ENCODE data around the gene NT5C2.
"Not testable (repeated sequence)": the region's sequence is repeated elsewhere in the genome, so short reads cannot be mapped to it uniquely, and the experiment has no call there.

The NT5C2 gene

GRCh38 chr10:103193107-103193819 is at the start of gene NT5C2:
TSS of gene NT5C2 (minus strand) at chr10:103193272. CDS start at chr10:103174958, 18,314 bp downstream.
- DNase-seq (ENCODE audit: low read depth in 3 of 3), result peak; percentile 61 to 82 (median 67)

- no peak for DNase-seq (ENCODE audit: low read depth in 3 of 3)
Observed at GRCh38 chr10:103241262-103242011, 48.4 kb upstream of the NT5C2 start.

DNA sequence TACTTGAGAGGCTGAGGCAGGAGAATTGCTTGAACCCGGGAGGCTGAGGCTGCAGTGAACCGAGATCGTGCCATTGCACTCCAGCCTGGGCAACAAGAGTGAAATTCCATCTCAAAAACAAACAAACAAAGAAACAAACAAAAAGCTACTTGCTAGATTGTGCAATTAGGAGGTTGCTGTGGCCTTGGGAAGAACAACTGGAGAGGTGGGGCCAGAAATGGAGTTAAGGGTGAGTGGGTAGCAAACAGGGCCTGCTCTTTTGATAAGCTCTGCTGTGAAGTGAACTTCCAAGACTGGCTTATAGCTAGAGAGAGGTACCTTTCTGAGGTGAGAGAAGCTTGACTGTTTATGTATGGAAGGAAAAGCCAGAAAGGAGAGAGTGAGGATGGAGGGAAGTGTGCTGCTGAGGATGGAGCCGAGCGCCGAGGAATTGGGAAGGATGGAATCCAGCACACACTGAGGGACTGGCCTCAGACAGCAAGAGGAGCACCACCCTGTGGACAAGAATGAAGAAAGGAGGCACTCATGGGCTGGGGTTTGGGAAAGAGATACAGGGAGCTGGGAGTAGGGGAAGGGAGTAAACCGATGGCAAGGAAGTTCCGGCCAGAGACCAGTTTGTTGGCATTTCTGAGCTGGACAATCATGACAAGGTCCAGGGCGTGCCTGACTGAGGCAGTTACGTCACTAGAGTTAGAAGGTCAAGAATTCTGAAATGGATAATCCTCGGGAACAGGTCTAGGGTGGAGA is 45.6 kb upstream of the NT5C2 start:
- DNase-seq (ENCODE audit: low read depth in 3 of 3), result no peak

GRCh38 chr10:103235775-103236174 is 42.7 kb upstream of the NT5C2 start:
- DNase-seq (ENCODE audit: low read depth in 3 of 3), result no peak

DNA sequence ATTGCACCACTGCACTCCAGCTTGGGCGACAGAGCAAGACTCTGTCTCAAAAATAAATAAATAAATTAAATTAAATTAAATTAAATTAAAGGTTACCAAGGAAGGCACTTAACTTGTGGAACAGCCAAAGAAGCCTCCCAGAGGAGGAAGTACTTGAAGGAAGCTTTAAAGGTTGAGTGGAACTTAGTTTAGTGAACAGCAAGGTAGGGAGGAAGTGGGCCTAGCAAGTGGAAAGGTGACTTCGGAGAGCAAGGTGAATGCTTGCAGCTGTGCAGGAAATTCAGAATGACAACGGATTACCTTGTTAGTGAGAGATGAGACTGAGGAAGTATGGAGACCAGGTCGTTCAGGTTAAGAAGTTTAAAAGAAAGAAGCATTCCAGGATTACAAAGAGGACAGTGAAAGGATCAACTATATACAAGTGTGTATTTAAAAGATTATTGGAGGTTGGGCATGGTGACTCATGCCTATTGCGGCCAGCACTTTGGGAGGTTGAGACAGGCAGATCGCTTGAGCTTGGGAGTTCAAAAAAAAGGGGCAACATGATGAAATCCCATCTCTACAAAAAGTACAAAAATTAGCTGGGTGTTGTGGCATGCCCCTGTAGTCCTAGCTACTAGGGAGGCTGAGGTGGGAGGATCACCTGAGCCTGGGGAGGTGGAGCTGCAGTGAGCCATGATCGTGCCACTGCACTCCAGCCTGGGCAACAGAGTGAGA is 39.9 kb upstream of the NT5C2 start:
- no peak for DNase-seq (ENCODE audit: low read depth in 3 of 3)

GRCh38 chr10:103232131-103232673 is 39.1 kb upstream of the NT5C2 start:
- DNase-seq (ENCODE audit: low read depth in 3 of 3), result no peak

DNA sequence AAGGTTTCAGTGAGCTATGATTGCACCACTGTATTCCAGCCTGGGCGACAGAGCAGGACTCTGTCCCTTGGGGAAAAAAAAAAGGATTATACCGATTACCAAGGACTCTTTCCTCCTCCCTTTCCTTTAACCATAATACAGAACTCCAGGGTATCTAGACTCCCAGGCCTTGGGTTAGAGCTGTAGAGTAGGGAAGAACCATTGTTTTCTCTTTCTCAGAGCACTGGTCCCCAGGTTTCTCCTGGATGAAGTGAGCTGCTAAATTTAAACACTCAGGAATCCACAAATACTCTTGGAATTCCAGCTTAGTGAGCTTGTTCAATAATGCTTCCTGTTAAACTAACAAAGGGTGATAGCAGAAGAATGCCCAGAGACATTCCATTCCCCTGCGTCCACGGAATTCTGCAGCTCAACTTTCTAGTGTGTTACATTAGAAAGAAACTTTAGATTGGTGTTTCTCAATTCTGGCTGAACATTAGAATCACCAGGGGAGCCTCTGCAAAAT is 38.0 kb upstream of the NT5C2 start:
- no peak for DNase-seq (ENCODE audit: low read depth in 3 of 3)

DNA sequence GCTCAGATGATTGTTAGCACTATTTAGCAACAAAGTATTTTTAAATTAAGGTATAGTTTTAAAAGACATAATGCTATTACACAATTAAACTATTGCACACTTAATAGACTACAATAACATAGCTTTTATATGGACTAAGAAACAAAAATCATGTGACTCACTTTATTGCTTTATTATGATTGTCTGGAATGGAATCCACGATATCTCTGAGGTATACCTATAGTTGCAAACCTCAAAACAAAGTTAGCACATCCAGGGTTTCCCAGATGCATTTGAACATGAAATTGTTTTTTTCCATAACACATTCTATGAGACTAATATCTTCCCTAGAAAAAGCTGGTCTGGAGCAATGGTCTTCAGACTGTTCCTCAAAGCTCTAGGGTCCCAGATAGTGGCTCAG is 34.3 kb upstream of the NT5C2 start:
- no peak for DNase-seq (ENCODE audit: low read depth in 3 of 3)

- DNase-seq (ENCODE audit: low read depth in 3 of 3), result no peak
Observed at GRCh38 chr10:103225939-103226338, 32.9 kb upstream of the NT5C2 start.

GRCh38 chr10:103224721-103225120 is 31.6 kb upstream of the NT5C2 start:
- not testable (repeated sequence) for DNase-seq (ENCODE audit: low read depth in 3 of 3)

- DNase-seq (ENCODE audit: low read depth in 3 of 3), result no peak
Observed at GRCh38 chr10:103224133-103224532, 31.1 kb upstream of the NT5C2 start.

GRCh38 chr10:103216362-103216761 is 23.3 kb upstream of the NT5C2 start:
- not testable (repeated sequence) for DNase-seq (ENCODE audit: low read depth in 3 of 3)

DNA sequence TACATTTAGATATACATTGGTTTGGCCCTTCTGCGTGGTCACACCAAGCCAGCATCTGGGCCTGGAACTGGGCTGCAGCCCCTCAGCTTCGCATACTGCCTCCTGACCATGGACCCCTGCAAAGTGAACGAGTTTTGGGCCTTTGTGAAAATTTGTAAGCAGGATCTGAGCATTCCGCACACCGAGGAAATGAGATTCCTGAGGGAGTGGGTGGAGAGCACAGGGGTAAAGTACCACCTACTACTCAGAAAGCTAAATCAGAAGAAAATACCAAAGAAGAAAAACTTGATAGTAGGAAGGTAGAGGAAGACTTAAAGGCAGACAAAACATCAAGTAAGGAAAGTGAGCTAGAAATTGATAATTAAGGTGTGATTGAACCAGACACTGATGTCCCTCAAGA is 22.5 kb upstream of the NT5C2 start:
- no peak for DNase-seq (ENCODE audit: low read depth in 3 of 3)

GRCh38 chr10:103210262-103210661 is 17.2 kb upstream of the NT5C2 start:
- DNase-seq (ENCODE audit: low read depth in 3 of 3), result not testable (repeated sequence)

- DNase-seq (ENCODE audit: low read depth in 3 of 3), result not testable (repeated sequence)
Observed at GRCh38 chr10:103207643-103208042, 14.6 kb upstream of the NT5C2 start.

- no peak for DNase-seq (ENCODE audit: low read depth in 3 of 3)
Observed at GRCh38 chr10:103207141-103207540, 14.1 kb upstream of the NT5C2 start.

DNA sequence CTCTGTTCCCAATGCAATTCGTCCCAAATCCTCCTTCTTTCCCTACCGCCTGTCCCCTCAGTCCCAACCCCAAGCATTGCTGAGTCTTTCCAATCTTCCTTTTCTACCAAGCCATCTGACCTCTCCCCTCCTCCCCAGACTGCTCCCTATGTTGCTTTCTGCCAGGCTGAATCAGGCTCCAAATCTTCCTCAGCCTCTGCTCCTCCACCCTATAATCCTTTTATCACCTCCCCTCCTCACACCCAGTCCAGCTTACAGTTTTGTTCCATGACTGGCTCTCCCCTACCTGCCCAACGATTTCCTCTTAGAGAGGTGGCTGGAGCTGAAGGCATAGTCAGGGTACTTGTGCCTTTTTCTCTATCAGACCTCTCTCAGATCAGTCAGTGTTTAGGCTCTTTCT is 13.6 kb upstream of the NT5C2 start:
- DNase-seq (ENCODE audit: low read depth in 3 of 3), result not testable (repeated sequence)

DNA sequence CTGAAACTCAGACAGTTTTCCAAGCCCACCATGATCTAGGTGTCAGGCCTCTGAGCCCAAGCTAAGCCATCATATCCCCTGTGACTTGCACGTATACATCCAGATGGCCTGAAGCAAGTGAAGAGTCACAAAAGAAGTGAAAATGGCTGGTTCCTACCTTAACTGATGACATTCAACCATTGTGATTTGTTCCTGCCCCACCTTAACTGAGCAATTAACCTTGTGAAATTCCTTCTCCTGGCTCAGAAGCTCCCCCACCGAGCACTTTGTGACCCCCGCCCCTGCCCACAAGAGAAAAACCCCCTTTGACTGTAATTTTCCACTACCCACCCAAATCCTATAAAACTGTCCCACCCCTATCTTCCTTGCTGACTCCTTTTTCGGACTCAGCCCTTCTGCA is 12.3 kb upstream of the NT5C2 start:
- not testable (repeated sequence) for DNase-seq (ENCODE audit: low read depth in 3 of 3)

- no peak for DNase-seq (ENCODE audit: low read depth in 3 of 3)
Observed at GRCh38 chr10:103204353-103205255, 11.5 kb upstream of the NT5C2 start.

GRCh38 chr10:103203466-103203865 is 10.4 kb upstream of the NT5C2 start:
- no peak for DNase-seq (ENCODE audit: low read depth in 3 of 3)

Data from stimulated activated CD4-positive, alpha-beta T cell treated with anti-CD3 and anti-CD28 coated beads, TNF-alpha, amount 100 ng/mL, for 24 hours (primary cell).